ENCODE data around the gene DGKQ. TPM values are rescaled to one million over a fixed set of nuclear protein-coding genes. Genes with fewer than 3 reads are reported as not detected.
A peak's percentile ranks its signal among the peaks of the same experiment; 100 is the strongest.

Gene DGKQ
- total RNA-seq, 1 donor from 2014 or later = 10.1 TPM

DNA sequence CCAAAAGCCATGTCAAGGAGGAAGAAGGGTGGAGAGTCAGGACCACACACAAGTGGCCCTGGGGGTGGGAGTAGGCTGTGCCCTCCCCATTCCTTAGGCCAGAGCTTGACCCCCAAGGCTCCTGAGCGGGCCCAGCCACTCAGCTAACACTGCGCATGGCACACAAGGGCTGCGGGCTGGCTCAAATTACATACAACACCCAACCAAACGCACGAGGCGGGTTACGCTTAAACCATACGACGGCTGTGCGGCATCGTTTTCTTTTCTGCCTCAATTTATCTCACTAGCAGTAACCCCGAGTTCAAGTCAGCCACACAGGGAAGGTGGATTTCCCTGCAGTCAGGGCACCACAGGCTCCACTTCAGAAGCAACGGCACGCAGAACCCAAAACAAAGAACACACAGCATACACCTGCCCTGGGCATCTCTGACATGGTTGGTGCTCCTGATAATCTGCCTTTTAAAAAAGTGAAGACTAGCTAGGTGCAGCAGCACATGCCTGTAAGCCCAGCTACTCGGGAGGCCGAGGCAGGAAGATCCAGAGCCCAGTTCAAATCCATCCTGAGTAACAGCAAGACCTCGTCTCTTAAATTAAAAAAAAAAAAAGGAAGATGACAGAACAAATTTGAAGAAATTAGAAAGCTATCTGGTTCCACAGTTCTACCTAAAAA lies 44.1 kb downstream of the DGKQ start:
- DNase-seq (ENCODE audit: low spot score) = peak; percentile 71

DNA sequence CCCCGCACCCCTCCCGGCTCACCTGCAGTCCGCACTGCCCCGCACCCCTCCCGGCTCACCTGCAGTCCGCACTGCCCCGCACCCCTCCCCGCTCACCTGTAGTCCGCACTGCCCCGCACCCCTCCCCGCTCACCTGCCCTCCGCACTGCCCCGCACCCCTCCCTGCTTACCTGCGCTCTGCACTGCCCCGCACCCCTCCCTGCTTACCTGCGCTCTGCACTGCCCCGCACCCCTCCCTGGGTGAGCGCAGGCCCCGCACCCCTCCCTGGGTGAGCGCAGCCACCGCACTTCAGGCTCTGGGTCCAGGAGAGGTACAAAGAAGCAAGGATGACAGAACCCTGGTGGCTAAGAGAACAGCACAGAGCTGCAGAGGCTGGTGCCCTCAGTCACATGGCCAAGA lies 45.8 kb downstream of the DGKQ start:
- peak; percentile 78 for DNase-seq (ENCODE audit: low spot score)

DNA sequence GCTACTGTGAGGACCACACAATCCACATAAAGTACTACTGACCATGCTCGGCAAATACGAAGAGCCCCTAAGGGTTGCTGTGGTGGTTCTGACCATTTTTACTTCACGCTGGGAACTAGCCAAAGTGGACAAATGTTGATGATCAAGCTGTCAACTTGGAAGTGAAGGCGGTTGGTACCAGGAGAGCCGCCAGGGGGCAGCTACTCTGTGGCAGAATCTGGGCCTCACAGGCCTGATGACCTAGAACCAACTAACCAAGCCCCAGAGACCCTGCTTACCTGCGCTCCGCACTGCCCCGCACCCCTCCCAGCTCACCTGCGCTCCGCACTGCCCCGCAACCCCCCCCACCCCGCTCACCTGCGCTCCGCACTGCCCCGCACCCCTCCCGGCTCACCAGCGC lies 46.8 kb downstream of the DGKQ start:
- DNase-seq (ENCODE audit: low spot score) = peak; percentile 51

DNA sequence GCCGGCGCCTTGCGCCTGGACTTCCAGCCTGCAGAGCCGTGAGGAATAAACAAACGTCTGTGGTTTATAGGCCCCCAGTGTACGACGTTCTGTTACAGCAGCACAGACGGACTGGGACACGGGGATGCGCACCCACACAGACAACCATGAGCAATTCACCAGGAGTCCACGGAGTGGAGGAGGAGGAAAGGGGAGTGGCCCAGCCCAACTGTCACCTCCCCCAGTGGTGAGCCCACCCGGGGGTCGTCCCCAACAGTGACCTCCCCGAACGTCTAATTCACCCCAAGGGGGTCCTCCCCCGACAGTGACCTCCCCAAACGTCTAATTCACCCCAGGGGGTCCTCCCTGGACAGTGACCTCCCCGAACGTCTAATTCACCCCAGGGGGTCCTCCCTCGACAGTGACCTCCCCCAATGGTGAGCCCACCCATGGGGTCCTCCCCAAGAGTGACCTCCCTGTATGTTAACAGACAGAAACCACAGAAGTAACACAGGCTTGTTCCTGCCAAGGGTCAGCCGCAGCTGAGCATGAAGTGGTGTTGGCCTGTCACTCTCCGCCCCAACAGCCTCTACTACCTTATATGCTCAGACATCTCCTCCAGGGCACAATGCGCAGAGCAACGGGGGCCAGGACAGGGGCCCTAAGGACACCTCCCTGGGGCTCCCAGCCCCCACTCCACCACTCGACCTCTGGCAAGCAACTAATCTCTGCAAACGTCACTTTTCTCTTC lies 47.4 kb downstream of the DGKQ start:
- peak; percentile 55 for DNase-seq (ENCODE audit: low spot score)

DNA sequence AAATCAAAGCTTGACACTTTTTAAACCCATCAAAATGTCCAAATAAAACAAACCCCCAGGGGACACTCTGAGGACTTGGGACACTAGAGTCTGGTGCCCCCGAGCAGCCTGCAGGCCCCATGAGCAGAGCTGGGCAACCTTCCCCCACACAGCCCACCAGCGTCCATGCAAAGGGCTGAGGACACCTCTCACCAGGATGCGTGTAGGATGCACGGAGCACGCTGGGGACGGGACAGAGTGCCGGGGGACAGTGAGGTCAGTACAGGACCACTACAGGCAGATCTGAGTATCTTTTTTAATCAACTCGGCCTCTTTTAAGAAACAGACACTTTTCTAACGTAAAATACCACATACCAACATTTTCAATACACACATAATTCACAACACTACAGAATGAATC lies 48.2 kb downstream of the DGKQ start:
- DNase-seq (ENCODE audit: low spot score) = peak; percentile 57

DNA sequence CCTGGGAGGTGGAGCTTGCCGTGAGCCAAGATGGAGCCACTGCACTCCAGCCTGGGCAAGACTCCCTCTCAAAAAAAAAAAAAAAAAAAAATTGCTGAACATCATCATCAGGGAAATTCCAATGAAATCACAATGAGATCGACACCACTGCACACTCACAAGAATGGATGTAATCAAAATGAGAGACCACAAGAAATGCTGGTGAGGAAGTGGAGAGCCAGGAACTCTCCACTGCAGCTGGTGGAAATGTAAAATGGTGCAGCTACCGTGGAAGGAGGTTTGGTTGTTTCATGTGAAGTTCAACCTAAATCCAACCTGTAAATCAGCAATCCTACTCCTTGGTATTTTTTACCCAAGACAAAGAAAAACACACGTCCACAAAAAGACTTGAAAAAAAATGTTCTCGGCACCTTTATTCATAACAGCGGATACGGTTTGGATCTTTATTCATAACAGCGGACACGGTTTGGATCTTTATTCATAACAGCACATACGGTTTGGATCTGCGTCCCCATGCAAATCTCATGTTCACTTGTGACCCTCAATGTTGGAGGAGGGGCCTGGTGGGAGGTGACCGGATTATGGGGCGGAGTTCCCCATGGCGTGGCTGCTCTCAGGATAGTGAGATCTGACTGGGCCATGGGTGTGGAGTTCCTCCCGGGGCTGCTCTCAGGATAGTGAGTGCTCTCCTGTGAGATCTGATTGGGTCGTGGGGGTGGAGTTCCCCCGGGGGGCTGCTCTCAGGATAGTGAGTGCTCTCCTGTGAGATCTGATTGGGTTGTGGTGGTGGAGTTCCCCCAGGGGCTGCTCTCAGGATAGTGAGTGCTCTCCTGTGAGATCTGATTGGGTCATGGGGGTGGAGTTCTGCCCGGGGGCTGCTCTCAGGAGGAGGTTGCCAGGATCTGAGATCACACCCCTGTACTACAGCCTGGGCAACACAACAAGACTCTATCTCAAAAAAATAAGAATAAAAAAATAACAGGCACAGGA lies 49.0 kb downstream of the DGKQ start:
- DNase-seq (ENCODE audit: low spot score) = peak; percentile 73

DNA sequence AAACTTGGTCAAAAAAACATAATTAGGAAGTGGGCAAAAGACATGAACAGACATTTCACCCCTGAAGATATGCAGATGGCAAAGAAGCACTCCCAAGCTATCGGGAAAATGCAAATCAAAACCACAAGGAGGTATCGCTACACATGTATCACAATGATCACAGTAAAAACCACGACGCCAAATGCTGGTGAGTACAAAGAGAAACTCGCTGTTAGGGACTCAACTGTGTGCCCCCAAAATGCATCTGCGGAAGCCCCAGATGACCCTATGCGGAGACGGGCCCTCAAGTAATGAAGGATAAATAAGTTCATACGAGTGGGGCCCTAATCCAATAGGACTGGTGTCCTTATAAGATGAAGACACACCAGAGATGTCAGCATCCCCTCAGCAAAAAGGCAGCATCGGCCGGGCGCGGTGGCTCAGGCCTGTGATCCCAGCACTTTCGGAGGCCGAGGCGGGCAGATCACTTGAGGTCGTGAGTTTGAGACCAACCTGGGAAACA lies 51.5 kb downstream of the DGKQ start:
- peak; percentile 83 for DNase-seq (ENCODE audit: low spot score)

DNA sequence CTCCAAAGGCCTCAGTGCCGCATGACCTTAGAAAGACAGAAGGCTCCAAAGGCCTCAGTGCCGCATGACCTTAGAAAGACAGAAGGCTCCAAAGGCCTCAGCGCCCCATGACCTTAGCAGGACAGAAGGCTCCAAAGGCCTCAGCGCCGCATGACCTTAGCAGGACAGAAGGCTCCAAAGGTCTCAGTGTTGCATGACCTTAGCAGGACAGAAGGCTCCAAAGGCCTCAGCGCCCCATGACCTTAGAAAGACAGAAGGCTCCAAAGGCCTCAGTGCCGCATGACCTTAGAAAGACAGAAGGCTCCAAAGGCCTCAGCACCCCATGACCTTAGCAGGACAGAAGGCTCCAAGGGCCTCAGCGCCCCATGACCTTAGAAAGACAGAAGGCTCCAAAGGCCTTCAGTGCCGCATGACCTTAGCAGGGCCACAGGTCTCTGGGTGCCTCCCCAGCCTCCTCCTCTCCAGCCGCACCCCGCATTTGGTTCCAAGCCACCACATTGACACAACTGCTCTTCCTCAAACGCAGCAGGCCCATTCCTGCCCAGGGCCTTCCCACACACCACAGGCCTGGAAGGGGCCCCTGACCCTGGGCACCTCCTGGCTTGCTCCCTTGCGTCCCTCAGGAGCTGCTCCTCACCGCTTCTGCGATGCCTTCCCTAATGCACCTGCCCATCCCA lies 54.2 kb downstream of the DGKQ start:
- peak; percentile 55 for DNase-seq (ENCODE audit: low spot score)

DNA sequence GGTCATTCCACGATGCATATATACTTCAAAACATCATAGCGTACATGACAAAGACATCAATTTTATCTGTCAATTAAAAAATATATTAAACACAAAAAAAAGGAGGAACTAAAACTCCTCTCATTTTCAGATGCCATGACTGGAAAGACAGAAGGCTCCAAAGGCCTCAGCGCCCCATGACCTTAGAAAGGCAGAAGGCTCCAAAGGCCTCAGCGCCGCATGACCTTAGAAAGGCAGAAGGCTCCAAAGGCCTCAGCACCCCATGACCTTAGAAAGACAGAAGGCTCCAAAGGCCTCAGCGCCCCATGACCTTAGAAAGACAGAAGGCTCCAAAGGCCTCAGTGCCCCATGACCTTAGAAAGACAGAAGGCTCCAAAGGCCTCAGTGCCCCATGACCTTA lies 54.8 kb downstream of the DGKQ start:
- DNase-seq (ENCODE audit: low spot score) = peak; percentile 28

DNA sequence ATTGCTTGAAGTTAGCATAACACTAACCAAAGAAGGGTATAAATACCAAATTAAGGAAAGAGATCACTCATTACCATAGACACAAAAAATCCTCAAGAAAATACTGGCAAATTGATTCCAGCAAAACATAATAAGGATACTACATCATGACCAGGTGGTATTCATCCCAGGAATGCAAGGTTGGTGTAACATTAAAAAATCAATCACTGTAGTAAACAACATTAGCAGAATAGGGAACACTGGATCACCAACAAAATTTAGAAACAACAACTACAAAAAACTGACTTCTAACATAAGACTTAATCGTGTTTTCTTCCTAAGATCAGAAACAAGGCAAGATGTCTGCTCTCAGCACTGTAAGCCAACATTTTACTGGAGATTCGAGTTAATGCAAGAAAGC lies 55.4 kb downstream of the DGKQ start:
- DNase-seq (ENCODE audit: low spot score) = no peak

DNA sequence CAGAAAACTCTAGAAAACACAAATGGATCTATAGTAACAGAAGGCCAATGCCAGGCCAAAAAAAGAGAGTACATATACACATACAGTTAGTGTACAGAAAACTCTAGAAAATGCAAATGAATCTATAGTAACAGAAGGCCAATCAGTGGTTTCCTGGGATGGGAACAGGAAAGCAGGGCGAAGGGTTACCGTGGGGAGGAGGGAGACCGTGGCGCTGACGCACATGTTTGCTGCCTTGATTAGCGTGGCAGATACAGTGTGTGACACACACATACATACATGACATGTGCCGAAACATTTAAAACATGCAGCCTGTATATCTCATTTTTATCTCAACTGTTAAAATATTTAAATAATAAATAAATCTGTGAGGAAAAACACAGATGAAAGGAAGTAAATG lies 55.9 kb downstream of the DGKQ start:
- DNase-seq (ENCODE audit: low spot score) = peak; percentile 24

DNA sequence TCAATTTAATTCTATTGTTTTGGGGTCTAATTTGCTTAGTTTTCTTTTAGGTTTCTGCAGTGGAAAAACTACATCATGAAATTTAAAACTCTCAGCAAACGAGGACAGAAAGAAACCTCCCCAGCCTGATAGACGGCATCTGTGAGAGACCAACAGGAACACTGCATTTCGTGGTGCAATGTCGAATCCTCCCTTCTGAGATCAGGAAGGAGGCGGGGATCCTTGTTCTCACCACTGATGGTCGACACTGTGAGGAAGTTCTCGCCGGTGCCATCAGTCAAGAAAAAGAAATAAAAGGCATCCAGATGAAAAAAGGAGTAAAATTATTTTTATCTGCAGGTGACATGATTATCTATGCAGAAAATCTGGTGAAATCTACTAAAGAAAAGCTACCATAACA lies 57.8 kb downstream of the DGKQ start:
- DNase-seq (ENCODE audit: low spot score) = peak; percentile 12

DNA sequence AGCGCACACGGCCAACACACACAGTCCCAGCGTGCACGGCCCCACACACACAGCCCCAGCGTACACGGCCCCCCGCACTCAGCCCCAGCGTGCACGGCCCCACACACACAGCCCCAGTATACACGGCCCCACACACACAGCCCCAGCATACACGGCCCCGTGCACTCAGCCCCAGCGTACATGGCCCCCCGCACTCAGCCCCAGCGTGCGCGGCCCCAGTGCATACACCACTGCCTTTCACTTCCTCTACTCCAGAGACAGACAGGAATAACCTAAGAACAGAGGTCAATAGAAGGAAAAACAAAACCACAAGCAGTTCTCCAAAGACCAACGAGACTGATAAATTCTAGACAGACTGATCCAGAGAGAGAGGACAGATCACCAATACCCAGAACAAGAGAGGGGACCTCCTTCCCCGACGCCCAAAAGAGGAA lies 58.3 kb downstream of the DGKQ start:
- peak; percentile 30 for DNase-seq (ENCODE audit: low spot score)

DNA sequence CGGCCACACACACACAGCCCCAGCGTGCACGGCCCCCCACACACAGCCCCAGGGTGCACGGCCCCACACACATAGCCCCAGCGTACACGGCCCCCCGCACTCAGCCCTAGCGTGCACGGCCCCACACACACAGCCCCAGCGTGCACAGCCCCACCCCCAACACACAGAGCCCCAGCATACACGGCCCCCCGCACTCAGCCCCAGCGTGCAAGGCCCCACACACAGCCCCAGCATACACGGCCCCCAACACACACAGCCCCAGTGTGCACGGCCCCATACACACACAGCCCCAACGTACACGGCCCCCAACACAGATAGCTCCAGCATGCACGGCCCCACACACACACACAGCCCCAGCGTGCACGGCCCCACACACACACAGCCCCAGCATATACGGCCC lies 58.8 kb downstream of the DGKQ start:
- peak; percentile 12 for DNase-seq (ENCODE audit: low spot score)

DNA sequence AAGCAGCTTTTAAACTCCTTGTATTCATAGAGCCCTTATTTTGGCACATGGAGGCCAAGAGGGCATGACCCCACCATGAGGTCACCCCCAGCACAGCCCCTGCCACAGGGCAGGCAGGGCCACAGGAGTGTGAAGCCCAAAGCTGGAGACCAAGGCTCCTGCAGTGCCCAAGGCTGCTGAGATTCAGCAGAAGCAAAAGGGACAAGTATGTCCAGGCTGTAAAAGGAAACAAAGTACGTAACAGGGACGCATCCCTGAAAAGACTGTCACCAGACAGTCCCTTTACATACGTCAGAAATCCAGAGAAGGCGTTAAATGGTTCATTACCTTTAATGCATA lies 60.1 kb downstream of the DGKQ start:
- DNase-seq (ENCODE audit: low spot score) = peak; percentile 59

DNA sequence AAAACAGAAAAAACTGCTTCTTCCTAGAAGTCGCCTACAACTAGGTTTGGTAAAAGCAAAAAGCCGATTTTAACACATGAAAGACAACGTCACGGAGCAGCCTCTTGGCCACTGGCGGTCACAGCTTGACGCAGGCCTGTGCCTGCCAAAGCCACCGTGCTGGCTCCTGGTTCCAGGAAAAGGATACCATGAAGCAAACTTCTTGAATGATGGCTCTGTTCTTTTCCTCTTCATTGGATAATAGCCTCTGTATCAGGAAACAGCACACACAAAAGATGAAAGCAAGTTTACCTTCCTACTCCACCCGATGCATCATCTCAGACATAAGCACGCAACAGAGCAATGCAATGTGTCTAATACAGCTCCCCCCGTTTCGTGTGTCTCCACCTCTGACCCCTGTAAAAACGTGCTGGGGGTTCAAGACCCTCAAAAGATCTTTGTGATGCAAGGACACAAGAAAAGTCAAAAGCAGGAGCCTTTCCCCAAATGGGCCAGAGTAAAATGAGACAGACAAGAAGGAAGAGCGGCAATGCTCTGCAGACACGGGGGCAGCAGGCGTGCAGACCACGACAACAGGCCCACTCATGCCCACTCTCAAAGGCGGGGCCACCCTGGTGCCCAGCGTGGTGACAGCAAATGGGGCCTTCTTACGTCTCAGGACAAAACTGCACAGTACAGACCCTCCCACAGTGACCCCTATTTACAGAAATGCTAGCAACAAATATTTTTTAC lies 60.7 kb downstream of the DGKQ start:
- peak; percentile 45 for DNase-seq (ENCODE audit: low spot score)

DNA sequence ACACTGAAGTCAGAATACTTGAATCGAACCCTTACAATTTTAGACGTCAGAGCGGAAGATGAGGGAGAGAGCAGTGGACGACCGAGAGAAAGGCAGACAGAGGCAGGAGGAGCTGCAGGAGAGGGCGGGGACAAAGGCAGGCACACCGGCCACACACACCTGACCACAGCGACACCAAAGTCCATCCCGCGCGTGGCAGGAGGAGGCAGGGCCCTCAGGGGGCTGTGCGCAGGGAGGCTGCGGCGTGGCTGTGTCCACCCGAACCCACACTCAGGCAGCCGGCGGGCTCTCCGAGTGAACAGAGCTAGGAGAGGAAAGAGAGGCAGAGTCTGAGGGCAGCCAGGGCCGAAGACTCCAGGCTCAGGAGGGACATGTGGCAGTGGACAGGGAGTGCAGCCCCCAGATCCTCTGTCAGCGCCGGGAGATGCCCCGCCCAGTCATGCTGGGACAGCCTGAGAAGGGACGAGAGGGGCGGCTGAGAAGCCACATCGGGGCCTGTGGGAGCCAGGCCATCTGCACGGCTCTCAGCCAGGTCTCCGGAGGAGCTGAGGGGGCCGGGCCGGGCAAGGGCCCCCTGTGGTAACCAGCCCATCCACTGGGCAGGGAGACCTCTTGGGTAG lies 61.4 kb downstream of the DGKQ start:
- DNase-seq (ENCODE audit: low spot score) = peak; percentile 62

DNA sequence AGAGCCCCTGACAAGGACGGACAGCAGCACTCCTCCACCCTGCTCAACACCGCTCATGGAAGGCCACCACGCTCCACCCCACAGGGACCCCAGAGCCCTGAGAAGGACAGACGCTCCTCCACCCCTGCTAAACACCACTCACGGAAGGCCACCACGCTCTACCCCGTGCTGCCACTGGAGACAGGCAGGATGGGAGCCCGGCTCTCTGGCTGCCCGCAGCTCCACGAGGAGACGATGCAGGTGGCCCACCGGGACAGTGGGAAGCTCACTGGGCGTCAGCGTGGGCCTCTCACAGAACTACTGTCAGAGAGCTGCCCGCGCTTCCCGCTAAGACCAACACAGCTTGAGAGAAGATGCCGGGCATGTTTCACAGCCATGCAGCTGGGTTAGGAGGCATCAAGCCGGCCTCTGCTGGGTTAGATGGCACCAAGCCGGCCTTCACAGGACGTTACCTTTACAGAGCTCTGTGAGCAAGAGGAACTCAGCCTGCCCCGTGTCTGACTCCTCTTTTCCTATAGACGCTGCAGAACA lies 62.1 kb downstream of the DGKQ start:
- DNase-seq (ENCODE audit: low spot score) = peak; percentile 62

DNA sequence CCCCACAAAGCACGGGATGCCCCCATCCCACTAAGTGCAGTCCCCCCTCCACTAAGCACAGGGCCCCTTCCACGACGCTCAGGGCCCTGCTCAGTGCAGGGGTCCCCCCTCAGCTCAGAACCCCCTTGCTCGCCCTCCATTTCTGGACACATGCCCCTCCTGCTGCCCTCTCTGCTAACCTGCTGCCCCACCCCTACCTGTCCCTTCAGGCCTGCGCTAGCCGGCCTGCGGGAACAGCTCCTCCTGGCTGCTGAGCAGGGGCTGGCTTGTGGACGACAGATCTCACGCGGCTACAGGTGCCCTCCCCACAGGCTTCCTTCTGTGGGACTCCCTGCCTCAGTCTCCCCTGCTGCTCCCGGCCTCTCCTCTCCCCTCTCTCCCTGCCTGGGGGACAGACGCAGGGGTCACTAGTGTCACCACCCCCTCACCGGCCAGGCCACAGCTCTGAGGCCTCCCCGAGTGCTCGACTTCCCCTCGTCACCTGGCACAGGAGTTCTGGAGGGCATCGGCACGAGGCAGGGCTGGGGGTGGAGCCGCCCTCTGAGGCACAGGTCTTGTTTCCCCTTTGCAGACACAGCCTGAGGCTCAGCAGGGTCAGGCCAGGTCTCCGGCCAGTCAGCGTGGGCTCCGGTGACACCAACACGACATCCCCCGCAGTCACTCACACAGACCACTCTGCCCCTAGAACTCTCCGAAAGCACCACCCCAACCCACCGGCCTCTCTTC lies 62.8 kb downstream of the DGKQ start:
- no peak for DNase-seq (ENCODE audit: low spot score)
